Measurements from ENCODE around the gene SLC30A7.
A peak's percentile ranks its signal among the peaks of the same experiment; 100 is the strongest.
"Not testable (repeated sequence)": the region's sequence is repeated elsewhere in the genome, so short reads cannot be mapped to it uniquely, and the experiment has no call there.

SLC30A7 gene, protein sequence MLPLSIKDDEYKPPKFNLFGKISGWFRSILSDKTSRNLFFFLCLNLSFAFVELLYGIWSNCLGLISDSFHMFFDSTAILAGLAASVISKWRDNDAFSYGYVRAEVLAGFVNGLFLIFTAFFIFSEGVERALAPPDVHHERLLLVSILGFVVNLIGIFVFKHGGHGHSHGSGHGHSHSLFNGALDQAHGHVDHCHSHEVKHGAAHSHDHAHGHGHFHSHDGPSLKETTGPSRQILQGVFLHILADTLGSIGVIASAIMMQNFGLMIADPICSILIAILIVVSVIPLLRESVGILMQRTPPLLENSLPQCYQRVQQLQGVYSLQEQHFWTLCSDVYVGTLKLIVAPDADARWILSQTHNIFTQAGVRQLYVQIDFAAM

GRCh38 chr1:100895540-100896480 lies at the start of gene SLC30A7:
SLC30A7 (plus strand) TSS chr1:100896090; CDS start chr1:100896263, 173 bp downstream.
- Histone ChIP-seq H3K4me3 (ENCODE audit: low read length) (peak within 1 kb of the TSS; percentile 82), H3K27ac (ENCODE audit: low read length) (no peak within 1 kb of the TSS), H3K4me1 (ENCODE audit: control insufficient read depth, insufficient read depth, low read length) (no peaks in the 10 kb centered on the region), H3K27me3 (ENCODE audit: control insufficient read depth, insufficient read depth, low read length) (no peaks in the 10 kb centered on the region), H3K9me3 (ENCODE audit: control insufficient read depth, insufficient read depth, low read length) (no peaks in the 10 kb centered on the region), H3K36me3 (ENCODE audit: control insufficient read depth, insufficient read depth, low read length) (peaks cover 4% of the 10 kb centered on the region; the same call in 1 of the 2 replicates)
- peak; percentile 48 for DNase-seq (ENCODE audit: low read depth, low spot score)
- WGBS (ENCODE audit: insufficient coverage, insufficient read length), result no CpG with 5 or more reads among the region's 62 CpGs

DNA sequence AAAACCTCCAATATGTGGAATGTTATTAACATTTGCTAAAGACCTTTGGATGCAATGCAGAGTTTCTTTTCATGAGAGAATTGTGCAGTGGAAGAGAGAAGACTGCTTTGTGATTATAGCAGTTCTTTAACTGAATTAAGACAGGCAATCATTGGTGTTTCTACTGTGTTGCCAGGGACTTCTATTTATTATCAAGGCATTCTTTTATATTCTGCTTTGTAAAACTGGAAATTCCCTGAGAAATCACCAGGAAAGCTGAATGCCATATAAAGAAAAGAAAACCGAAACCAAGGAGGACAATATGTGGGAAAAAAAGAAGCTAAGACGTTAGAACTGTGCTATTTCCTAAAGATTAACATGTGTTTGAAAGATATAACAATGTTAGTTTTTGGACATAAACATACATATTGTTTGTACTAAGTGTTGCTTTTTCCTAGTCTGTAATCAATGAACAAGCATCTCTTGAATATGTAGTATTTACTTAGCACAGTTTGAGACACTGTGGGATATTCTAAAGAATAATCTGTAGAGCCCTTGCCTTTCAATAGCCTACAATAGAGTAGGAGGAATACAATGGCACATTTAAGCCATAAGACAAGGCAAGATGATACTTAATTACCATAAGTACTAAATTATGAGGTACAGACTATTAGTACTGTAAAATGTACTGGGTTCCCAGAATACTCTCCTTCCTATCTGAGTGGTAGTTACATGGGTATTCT lies 48.4 kb upstream of the SLC30A7 start:
- no CpG with 5 or more reads among the region's 2 CpGs for WGBS (ENCODE audit: insufficient coverage, insufficient read length)
- Histone ChIP-seq H3K4me1 (ENCODE audit: control insufficient read depth, insufficient read depth, low read length) (no peaks in the 10 kb centered on the region), H3K9me3 (ENCODE audit: control insufficient read depth, insufficient read depth, low read length) (no peaks in the 10 kb centered on the region), H3K27ac (ENCODE audit: low read length) (no peak overlapping the region), H3K4me3 (ENCODE audit: low read length) (no peak overlapping the region), H3K36me3 (ENCODE audit: control insufficient read depth, insufficient read depth, low read length) (no peaks in the 10 kb centered on the region), H3K27me3 (ENCODE audit: control insufficient read depth, insufficient read depth, low read length) (peaks cover 11% of the 10 kb centered on the region; the same call in 1 of the 2 replicates)
- no peak for DNase-seq (ENCODE audit: low read depth, low spot score)

- WGBS (ENCODE audit: insufficient coverage, insufficient read length), result no CpG with 5 or more reads among the region's 5 CpGs
- H3K36me3 ChIP-seq (ENCODE audit: control insufficient read depth, insufficient read depth, low read length), result no peaks in the 10 kb centered on the region
- no peak overlapping the region for H3K27ac ChIP-seq (ENCODE audit: low read length)
- no peak overlapping the region for H3K4me3 ChIP-seq (ENCODE audit: low read length)
- DNase-seq (ENCODE audit: low read depth, low spot score), result no peak
- no peaks in the 10 kb centered on the region for H3K4me1 ChIP-seq (ENCODE audit: control insufficient read depth, insufficient read depth, low read length)
- no peaks in the 10 kb centered on the region for H3K9me3 ChIP-seq (ENCODE audit: control insufficient read depth, insufficient read depth, low read length)
- H3K27me3 ChIP-seq (ENCODE audit: control insufficient read depth, insufficient read depth, low read length), result peaks cover 11% of the 10 kb centered on the region; the same call in 1 of the 2 replicates
Measured at GRCh38 chr1:100851726-100852125, 44.2 kb upstream of the SLC30A7 start.

DNA sequence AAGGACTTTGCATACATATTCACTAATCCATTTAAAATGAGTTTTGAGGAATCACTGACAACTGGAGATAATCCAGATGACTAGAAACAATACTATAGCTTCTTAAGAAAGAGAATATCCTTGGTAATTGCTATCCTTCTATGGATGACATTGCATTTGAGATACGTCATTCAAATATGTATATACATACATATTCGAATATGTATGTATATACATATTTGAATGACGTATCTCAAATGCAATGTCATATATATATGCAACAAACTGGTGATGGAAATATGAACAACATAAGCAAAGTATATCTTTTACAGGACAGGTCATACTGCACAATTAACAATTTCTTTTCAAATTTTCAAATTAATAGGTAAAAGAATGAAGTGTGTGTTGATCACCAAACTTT lies 42.9 kb upstream of the SLC30A7 start:
- peaks cover 11% of the 10 kb centered on the region; the same call in 1 of the 2 replicates for H3K27me3 ChIP-seq (ENCODE audit: control insufficient read depth, insufficient read depth, low read length)
- no CpG with 5 or more reads among the region's 3 CpGs for WGBS (ENCODE audit: insufficient coverage, insufficient read length)
- no peak overlapping the region for H3K27ac ChIP-seq (ENCODE audit: low read length)
- no peaks in the 10 kb centered on the region for H3K4me1 ChIP-seq (ENCODE audit: control insufficient read depth, insufficient read depth, low read length)
- no peak for DNase-seq (ENCODE audit: low read depth, low spot score)
- no peaks in the 10 kb centered on the region for H3K9me3 ChIP-seq (ENCODE audit: control insufficient read depth, insufficient read depth, low read length)
- H3K4me3 ChIP-seq (ENCODE audit: low read length), result no peak overlapping the region
- no peaks in the 10 kb centered on the region for H3K36me3 ChIP-seq (ENCODE audit: control insufficient read depth, insufficient read depth, low read length)

DNA sequence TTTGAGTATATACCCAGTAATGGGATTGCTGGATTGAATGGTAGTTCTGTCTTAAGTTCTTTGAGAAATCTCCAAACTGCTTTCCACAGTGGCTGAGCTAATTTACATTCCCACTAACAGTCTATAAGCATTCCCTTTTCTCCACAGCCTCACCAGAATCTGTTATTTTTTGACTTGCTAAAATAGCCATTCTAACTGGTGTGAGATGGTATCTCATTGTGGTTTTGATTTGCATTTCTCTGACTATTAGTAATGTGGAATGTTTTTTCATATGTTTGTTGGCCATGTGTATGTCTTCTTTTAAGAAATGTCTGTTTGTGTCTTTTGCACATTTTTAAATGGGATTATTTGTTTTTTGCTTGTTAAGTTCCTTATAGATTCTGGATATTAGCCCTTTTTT lies 40.8 kb upstream of the SLC30A7 start:
- not testable (repeated sequence) for H3K9me3 ChIP-seq (ENCODE audit: control insufficient read depth, insufficient read depth, low read length); H3K4me1 ChIP-seq (ENCODE audit: control insufficient read depth, insufficient read depth, low read length); H3K36me3 ChIP-seq (ENCODE audit: control insufficient read depth, insufficient read depth, low read length); H3K27me3 ChIP-seq (ENCODE audit: control insufficient read depth, insufficient read depth, low read length); H3K4me3 ChIP-seq (ENCODE audit: low read length); DNase-seq (ENCODE audit: low read depth, low spot score); H3K27ac ChIP-seq (ENCODE audit: low read length)

DNA sequence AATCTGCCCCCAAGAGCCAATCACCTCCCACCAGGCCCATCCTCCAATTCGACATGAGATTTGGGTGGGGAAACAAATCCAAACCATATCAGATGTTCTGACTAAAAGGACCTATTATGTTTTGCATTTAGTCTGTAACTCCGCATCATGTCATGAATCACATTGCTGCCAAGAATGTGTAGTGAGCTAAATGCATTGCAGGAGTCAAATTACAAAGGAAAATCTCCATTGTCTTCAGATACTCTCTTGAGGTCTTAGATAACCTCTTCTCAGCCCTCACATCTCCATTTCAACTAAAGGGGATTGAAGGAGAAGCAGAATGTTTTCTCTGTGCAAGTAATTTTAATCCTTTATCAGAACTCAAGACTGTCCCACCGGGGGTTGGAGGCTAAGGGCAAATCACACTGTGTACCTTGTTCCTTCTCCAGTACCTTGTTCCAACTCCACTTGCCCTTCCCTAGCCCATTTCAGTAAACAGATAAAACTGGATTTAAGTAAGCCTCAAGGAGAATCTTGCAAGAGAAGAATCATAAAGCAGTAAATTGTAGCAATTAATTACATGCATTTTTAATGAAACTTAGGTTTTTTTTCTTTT lies 35.4 kb upstream of the SLC30A7 start:
- no peak for DNase-seq (ENCODE audit: low read depth, low spot score)
- no peak overlapping the region for H3K27ac ChIP-seq (ENCODE audit: low read length)
- no peaks in the 10 kb centered on the region for H3K36me3 ChIP-seq (ENCODE audit: control insufficient read depth, insufficient read depth, low read length)
- H3K4me1 ChIP-seq (ENCODE audit: control insufficient read depth, insufficient read depth, low read length), result 0 out of 2 replicates have a peak, but pooled peaks cover 1% of the 10 kb centered on the region
- H3K9me3 ChIP-seq (ENCODE audit: control insufficient read depth, insufficient read depth, low read length), result no peaks in the 10 kb centered on the region
- WGBS (ENCODE audit: insufficient coverage, insufficient read length), result no CpG with 5 or more reads among the region's 3 CpGs
- H3K27me3 ChIP-seq (ENCODE audit: control insufficient read depth, insufficient read depth, low read length), result no peaks in the 10 kb centered on the region
- no peak overlapping the region for H3K4me3 ChIP-seq (ENCODE audit: low read length)

GRCh38 chr1:100861379-100861778 lies 34.5 kb upstream of the SLC30A7 start:
- WGBS (ENCODE audit: insufficient coverage, insufficient read length), result 100% methylated on average over 1 of the region's 1 CpG
- H3K27me3 ChIP-seq (ENCODE audit: control insufficient read depth, insufficient read depth, low read length), result no peaks in the 10 kb centered on the region
- H3K4me1 ChIP-seq (ENCODE audit: control insufficient read depth, insufficient read depth, low read length), result 0 out of 2 replicates have a peak, but pooled peaks cover 1% of the 10 kb centered on the region
- no peak overlapping the region for H3K27ac ChIP-seq (ENCODE audit: low read length)
- no peak overlapping the region for H3K4me3 ChIP-seq (ENCODE audit: low read length)
- no peaks in the 10 kb centered on the region for H3K9me3 ChIP-seq (ENCODE audit: control insufficient read depth, insufficient read depth, low read length)
- no peaks in the 10 kb centered on the region for H3K36me3 ChIP-seq (ENCODE audit: control insufficient read depth, insufficient read depth, low read length)
- no peak for DNase-seq (ENCODE audit: low read depth, low spot score)

DNA sequence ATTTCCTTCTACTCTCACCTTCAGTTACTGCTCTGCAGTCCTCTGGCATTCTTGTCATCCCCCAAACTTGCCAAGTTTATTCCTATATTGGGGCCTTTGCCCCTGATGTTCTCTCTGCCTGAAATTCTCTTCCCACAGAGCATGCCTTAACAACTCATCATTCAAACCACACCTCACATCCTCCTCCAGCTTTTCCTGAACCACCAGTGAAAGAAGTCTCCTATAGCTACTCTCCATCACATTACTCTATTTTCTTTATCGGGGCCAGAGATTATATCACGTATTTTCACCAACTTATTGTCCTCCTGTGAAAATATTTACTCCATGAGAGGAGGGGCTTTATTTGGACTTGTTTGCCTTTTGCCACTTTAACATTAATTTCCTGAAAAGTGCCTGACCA lies 33.3 kb upstream of the SLC30A7 start:
- WGBS (ENCODE audit: insufficient coverage, insufficient read length), result no CpG with 5 or more reads among the region's 2 CpGs
- no peaks in the 10 kb centered on the region for H3K27me3 ChIP-seq (ENCODE audit: control insufficient read depth, insufficient read depth, low read length)
- H3K27ac ChIP-seq (ENCODE audit: low read length), result no peak overlapping the region
- 0 out of 2 replicates have a peak, but pooled peaks cover 1% of the 10 kb centered on the region for H3K4me1 ChIP-seq (ENCODE audit: control insufficient read depth, insufficient read depth, low read length)
- H3K36me3 ChIP-seq (ENCODE audit: control insufficient read depth, insufficient read depth, low read length), result no peaks in the 10 kb centered on the region
- DNase-seq (ENCODE audit: low read depth, low spot score), result no peak
- H3K9me3 ChIP-seq (ENCODE audit: control insufficient read depth, insufficient read depth, low read length), result no peaks in the 10 kb centered on the region
- H3K4me3 ChIP-seq (ENCODE audit: low read length), result no peak overlapping the region

- H3K27me3 ChIP-seq (ENCODE audit: control insufficient read depth, insufficient read depth, low read length), result no peaks in the 10 kb centered on the region
- no peak for DNase-seq (ENCODE audit: low read depth, low spot score)
- no peaks in the 10 kb centered on the region for H3K9me3 ChIP-seq (ENCODE audit: control insufficient read depth, insufficient read depth, low read length)
- H3K36me3 ChIP-seq (ENCODE audit: control insufficient read depth, insufficient read depth, low read length), result no peaks in the 10 kb centered on the region
- no CpG with 5 or more reads among the region's 5 CpGs for WGBS (ENCODE audit: insufficient coverage, insufficient read length)
- H3K4me3 ChIP-seq (ENCODE audit: low read length), result no peak overlapping the region
- H3K27ac ChIP-seq (ENCODE audit: low read length), result no peak overlapping the region
- H3K4me1 ChIP-seq (ENCODE audit: control insufficient read depth, insufficient read depth, low read length), result no peaks in the 10 kb centered on the region
Measured at GRCh38 chr1:100866041-100866900, 29.6 kb upstream of the SLC30A7 start.

Measured in iPS DF 6.9 (cell line).